K562 (cell line): ENCODE measurements around the gene CNTN5. TPM values are rescaled to one million over a fixed set of nuclear protein-coding genes. Genes with fewer than 3 reads are reported as not detected.

ENCODE experiments used
- ATAC-seq: fragments of 200-7000 bp; cut with Tn5 transposase; 3 replicates; pipeline ENCODE4 v1.9.1; 2020; ENCODE audit warnings: moderate library complexity
- BruUV-seq: library from RNA; stranded (reverse); fragments of 400-500 nt; replicated peaks from 2 replicates; lab custom pipeline; 2021; lab: Mats Ljungman, UMichigan
- CTCF ChIA-PET: fragments of 300-600 bp; formaldehyde crosslinking; extraction: SDS; loops from one replicate; lab custom pipeline; 2021; ENCODE audit warnings: low intra/inter-chr PET ratio; lab: Yijun Ruan, JAX
- POLR2A ChIA-PET: fragments of 300-600, 350-650 bp; sonication (Branson Sonifier 250); formaldehyde crosslinking; extraction: SDS; loops from one replicate; lab custom pipeline; 2021; ENCODE audit warnings: antibody characterized with exemption, inconsistent platforms; lab: Yijun Ruan, JAX
- DNase-seq, 4 experiments: peaks; one replicate each; pipeline versions ENCODE4 v3.0.0 to v3.0.0-alpha.2; 2011 to 2018; ENCODE audit warnings: low spot score in 3 of 4, mixed read lengths in 3 of 4; ENCODE audit errors: extremely low read depth in 1 of 4
- FAIRE-seq: peaks from 2 replicates; lab custom pipeline; 2011; peaks lifted over from hg19 to GRCh38; lab: Jason Lieb, UNC
- H2AFZ ChIP-seq: 2 replicates; pipeline ENCODE4 v1.6.0; 2011; ENCODE audit warnings: low read depth, low read length, control low read depth, inconsistent platforms
- H3K27ac ChIP-seq: fragments of 200-600 bp; 3 replicates; pipeline ENCODE4 v1.8.0; 2011; ENCODE audit warnings: low read depth, mild to moderate bottlenecking, control low read depth, inconsistent platforms, low read length, moderate library complexity, mixed read lengths; ENCODE audit errors: extremely low read depth
- H3K27me3 ChIP-seq, 2 experiments: fragments of 300-600 bp in 1 of 2; 2 replicates in 1 of 2; 3 replicates in 1 of 2; pipeline versions ENCODE4 v1.6.0 to v1.8.0; 2011; ENCODE audit warnings: inconsistent platforms in 2 of 2, low read length in 2 of 2, mild to moderate bottlenecking in 1 of 2, mixed read lengths in 1 of 2, moderate library complexity in 1 of 2; ENCODE audit not compliant: control insufficient read depth in 2 of 2, insufficient read depth in 2 of 2
- H3K36me3 ChIP-seq: fragments of 300-600 bp; 3 replicates; pipeline ENCODE4 v1.8.0; 2011; ENCODE audit warnings: mild to moderate bottlenecking, low read length, inconsistent platforms; ENCODE audit not compliant: control insufficient read depth, insufficient read depth
- H3K4me1 ChIP-seq, 2 experiments: fragments of 200-600 bp in 1 of 2; replicated peaks in 1 of 2; 2 replicates in 1 of 2; 3 replicates in 1 of 2; pipeline versions ENCODE4 v1.5.1 to v1.8.0; 2011; ENCODE audit warnings: inconsistent platforms in 2 of 2, low read length in 2 of 2, mild to moderate bottlenecking in 1 of 2, mixed read lengths in 1 of 2, moderate library complexity in 1 of 2; ENCODE audit not compliant: control insufficient read depth in 2 of 2, insufficient read depth in 2 of 2
- H3K4me2 ChIP-seq: 2 replicates; pipeline ENCODE4 v1.6.1; 2011; ENCODE audit warnings: low read length, control low read depth, inconsistent platforms, mixed read lengths; ENCODE audit not compliant: insufficient read depth
- H3K4me3 ChIP-seq: fragments of 200-600 bp; sonication (generic), shearing (Covaris generic); 2 replicates; pipeline ENCODE4 v1.5.1; 2016; ENCODE audit warnings: control low read depth, inconsistent platforms
- H3K79me2 ChIP-seq: fragments of 200-600 bp; 3 replicates; pipeline ENCODE4 v1.8.0; 2011; ENCODE audit warnings: low read length, inconsistent platforms; ENCODE audit not compliant: control insufficient read depth, insufficient read depth
- H3K9ac ChIP-seq, 2 experiments: 2 replicates each; pipeline versions ENCODE4 v1.6.0 to v1.6.1; 2011; ENCODE audit warnings: low read depth in 2 of 2, low read length in 2 of 2, control low read depth in 1 of 2, inconsistent platforms in 1 of 2, mild to moderate bottlenecking in 1 of 2, mixed read lengths in 1 of 2; ENCODE audit not compliant: insufficient read depth in 1 of 2
- H3K9me1 ChIP-seq: one replicate; pipeline ENCODE4 v1.6.0; 2011; ENCODE audit warnings: inconsistent platforms, mild to moderate bottlenecking, low read length, moderate library complexity; ENCODE audit not compliant: control insufficient read depth, insufficient read depth
- H3K9me3 ChIP-seq: replicated peaks from 2 replicates; pipeline ENCODE4 v1.5.1; 2011; ENCODE audit warnings: low read depth, low read length, inconsistent platforms; ENCODE audit not compliant: control insufficient read depth, insufficient read depth
- H4K20me1 ChIP-seq: replicated peaks from 2 replicates; pipeline ENCODE4 v1.6.1; 2011; ENCODE audit warnings: low read length, inconsistent platforms, mixed read lengths; ENCODE audit not compliant: control insufficient read depth, insufficient read depth
- CREBBP ChIP-seq: IDR thresholded peaks from one replicate; pipeline ENCODE4 v1.6.1; 2012; ENCODE audit warnings: low read depth, mild to moderate bottlenecking, control low read depth, inconsistent platforms, low read length
- JUNB ChIP-seq: fragments of 450-650 bp; formaldehyde crosslinking; conservative IDR thresholded peaks from 2 replicates; pipeline ENCODE4 v1.4.0; 2020; ENCODE audit warnings: mild to moderate bottlenecking
- TBL1XR1 ChIP-seq, 2 experiments: IDR thresholded peaks; 2 replicates each; pipeline ENCODE4 v1.6.1; 2012; ENCODE audit warnings: improper control_type of control experiment in 2 of 2, low read length in 2 of 2, mild to moderate bottlenecking in 1 of 2
- in situ Hi-C: fragments of 300-500 bp; cut with MboI; formaldehyde crosslinking; loops from 4 replicates; pipeline ENCODE4 v1.15.0; 2018; ENCODE audit warnings: inconsistent platforms, mixed read lengths
- intact Hi-C: fragments of 100-400 bp; cut with micrococcal nuclease; formaldehyde crosslinking; loops from 2 replicates; pipeline ENCODE4 v1.14.2; 2022
- polyA plus RNA-seq, 8 experiments: library from polyadenylated mRNA; depleted of rRNA in 4 of 8; stranded (reverse) in 5 of 8; unstranded in 3 of 8; fragments of >200 nt; fragmentation: Nextera tagmentation in 2 of 8; fragmentation: Illumina TruSeq in 1 of 8; extraction: Ambion mirVana in 2 of 8; extraction: Trizol in 1 of 8; gene quantifications; 2 replicates each; pipeline versions ENCODE4 v1.2.1 to v1.2.3, GENCODE V29; 2011 to 2014; ENCODE audit warnings: inconsistent platforms in 1 of 8, missing spikeins in 1 of 8
- total RNA-seq, 7 experiments: library from RNA; depleted of rRNA in 6 of 7; stranded (reverse); fragments of >200 nt in 6 of 7; fragmentation: Illumina TruSeq in 2 of 7; extraction: Trizol in 2 of 7; gene quantifications; 2 replicates each; pipeline versions ENCODE4 v1.2.1 to v1.2.3, GENCODE V29; 2011 to 2021; ENCODE audit warnings: low replicate concordance in 1 of 7
- TF ChIP-seq, protein P1 (sequence below): IDR thresholded peaks from 3 replicates; pipeline ENCODE4 v1.6.1; 2011; ENCODE audit warnings: borderline replicate concordance, mild to moderate bottlenecking, moderate library complexity; ENCODE audit not compliant: insufficient read length; ENCODE audit errors: extremely low read depth

Gene CNTN5
- total and polyA plus RNA-seq, 9 of the 15 experiments (the other 6 are each of a cell fraction or from before 2014, with no cell fraction given), result 0.03 TPM; not detected in 8

DNA sequence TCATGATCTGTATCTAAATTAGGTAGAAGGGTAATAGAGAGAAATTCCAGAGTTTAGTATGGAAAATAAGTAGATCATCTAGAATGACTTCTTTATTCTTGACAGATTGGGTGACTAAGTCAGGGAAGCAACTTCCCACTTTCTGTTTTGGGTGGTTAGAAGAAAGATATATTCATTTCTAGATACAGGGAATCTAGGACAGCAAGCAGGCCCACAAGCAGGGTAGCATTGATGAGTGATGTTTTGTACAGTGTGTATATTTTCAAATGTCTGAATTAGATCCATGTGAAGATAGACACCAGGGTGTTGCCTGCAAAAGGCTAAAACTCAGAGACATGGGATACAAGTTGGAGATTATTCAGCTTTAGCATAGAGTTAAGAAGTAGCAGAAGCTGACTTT, 674.4 kb downstream of the CNTN5 start:
- Histone ChIP-seq H3K9me1 (no peaks in the 10 kb centered on the region), H3K36me3 (no peaks in the 10 kb centered on the region), H3K4me3 (no peak overlapping the region), H3K79me2 (no peaks in the 10 kb centered on the region), H2AFZ (no peak overlapping the region), H3K27me3 (no peaks in the 10 kb centered on the region), H4K20me1 (no peaks in the 10 kb centered on the region), H3K4me2 (no peak overlapping the region), H3K9me3 (no peaks in the 10 kb centered on the region; the same call in 1 of the 2 replicates), H3K9ac (no peak overlapping the region), H3K27ac (no peak overlapping the region), H3K4me1 (no peaks in the 10 kb centered on the region)
- POLR2A ChIA-PET, result no interaction called here
- no peak for DNase-seq
- intact Hi-C loops, result no loop called here
- TF ChIP-seq TBL1XR1 (IDR thresholded peaks at IDR 0.05; ENCODE audit: low read length in 2 of 2) (no peak), JUNB (CRISPR knock-in tag) (no peak), CREBBP (no peak)
- TF ChIP-seq, protein P1, sequence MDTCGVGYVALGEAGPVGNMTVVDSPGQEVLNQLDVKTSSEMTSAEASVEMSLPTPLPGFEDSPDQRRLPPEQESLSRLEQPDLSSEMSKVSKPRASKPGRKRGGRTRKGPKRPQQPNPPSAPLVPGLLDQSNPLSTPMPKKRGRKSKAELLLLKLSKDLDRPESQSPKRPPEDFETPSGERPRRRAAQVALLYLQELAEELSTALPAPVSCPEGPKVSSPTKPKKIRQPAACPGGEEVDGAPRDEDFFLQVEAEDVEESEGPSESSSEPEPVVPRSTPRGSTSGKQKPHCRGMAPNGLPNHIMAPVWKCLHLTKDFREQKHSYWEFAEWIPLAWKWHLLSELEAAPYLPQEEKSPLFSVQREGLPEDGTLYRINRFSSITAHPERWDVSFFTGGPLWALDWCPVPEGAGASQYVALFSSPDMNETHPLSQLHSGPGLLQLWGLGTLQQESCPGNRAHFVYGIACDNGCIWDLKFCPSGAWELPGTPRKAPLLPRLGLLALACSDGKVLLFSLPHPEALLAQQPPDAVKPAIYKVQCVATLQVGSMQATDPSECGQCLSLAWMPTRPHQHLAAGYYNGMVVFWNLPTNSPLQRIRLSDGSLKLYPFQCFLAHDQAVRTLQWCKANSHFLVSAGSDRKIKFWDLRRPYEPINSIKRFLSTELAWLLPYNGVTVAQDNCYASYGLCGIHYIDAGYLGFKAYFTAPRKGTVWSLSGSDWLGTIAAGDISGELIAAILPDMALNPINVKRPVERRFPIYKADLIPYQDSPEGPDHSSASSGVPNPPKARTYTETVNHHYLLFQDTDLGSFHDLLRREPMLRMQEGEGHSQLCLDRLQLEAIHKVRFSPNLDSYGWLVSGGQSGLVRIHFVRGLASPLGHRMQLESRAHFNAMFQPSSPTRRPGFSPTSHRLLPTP, result no peak
- in situ Hi-C loops, result no loop called here
- FAIRE-seq, result no peak
- CTCF ChIA-PET, result no interaction called here
- ATAC-seq, result no peak
- BruUV-seq, result no TSS peak
